Inferior parietal cortex (tissue), 1 donor: ENCODE data around the gene HDAC9.
"Not testable (repeated sequence)": the region's sequence is repeated elsewhere in the genome, so short reads cannot be mapped to it uniquely, and the experiment has no call there.

Experiments
- DNase-seq: peaks from one replicate; pipeline ENCODE4 v3.0.0-alpha.2; 2016; ENCODE audit errors: extremely low spot score

Gene HDAC9

DNA sequence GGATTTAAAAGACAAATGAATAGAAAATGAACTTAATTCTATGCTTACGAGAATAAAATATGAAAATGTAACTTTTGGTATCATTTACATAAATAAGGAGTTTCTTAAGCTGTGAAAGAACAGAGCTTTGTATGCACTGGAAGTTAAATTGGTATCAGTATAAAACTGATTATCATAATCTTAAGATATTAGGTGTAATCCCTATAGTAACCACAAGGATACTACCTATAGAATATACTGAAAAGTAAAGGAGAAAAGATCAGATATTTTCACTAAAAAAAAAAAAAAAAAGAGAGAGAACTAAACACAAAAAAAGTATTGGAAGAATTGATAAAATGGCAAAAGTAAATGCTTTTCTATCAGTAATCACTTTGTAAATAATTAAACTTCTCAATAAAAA is 521.8 kb downstream of the HDAC9 start:
- DNase-seq = no peak

DNA sequence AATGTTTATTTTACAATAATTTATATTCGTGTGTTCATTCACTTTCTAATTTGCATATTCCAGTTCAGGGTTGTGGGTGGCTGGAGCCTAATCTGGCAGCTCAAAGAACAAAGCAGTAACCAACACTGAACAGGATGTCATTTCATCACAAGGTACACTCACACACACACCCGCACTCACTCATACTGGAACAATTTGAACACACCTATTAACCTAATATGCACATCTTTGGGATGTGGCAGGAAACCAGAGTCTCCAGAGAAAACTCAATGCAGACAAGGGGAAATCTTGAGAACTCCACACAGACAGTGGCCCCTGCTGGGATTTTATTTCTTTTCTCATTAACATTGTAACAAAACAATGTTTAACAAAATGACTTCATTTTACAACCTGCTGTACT is 524.5 kb downstream of the HDAC9 start:
- no peak for DNase-seq

DNA sequence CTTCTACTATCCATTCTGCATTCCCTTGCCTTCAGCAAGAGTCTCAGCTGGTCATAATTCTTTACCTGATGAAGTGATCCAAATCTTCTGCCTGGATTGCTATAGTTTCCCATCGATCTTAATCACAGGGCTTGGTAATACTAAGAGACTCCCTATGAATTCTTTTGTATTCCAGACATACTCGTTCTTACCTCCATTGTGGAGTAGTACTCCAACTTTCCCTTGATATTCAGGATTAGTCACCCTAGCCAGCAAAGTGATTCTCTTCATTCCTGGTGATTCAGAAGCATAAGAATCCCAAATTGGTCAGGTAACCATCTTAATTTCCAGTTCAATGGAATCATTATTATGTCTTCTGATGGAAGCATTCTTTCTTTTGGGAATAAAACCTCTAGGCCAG is 525.2 kb downstream of the HDAC9 start:
- DNase-seq = no peak

GRCh38 chr7:19023477-19023876 is 527.9 kb downstream of the HDAC9 start:
- DNase-seq = no peak

DNA sequence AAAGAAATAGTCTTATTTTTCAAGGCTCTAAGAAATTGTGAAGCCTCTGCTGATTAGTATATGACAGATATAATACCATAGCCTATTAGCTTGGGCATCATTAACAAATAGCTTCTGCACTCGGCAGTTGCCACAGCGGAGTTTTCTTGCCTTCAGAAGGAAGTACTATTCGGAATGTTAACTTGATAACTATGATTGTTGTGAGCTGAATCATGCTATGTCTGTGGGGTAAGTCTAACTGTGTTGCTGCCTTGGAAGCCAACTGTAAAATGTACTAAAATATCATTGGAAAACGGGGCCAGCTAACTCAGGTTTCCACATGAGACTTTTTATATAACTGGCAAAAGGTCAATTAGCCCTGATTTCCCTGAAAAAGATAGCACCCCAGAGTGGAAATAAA is 528.7 kb downstream of the HDAC9 start:
- DNase-seq = no peak

DNA sequence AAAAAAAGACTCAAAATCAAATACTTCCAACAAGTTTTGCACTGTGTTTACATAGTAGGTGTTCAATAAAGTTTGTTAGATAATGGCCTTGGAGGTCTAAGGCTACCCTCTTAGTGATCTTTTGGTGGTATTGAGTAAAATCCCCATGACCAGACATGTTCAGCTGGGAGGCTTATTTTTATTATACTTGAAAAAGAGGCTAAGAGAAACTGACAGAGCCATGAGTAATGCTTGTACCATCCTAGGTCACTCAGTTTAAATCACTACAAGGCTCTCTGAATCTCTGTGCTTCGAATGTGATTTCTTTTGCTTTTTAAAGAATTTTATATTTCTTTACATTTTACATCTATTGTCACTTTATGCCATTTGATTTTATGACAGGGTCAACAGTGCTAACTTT is 531.3 kb downstream of the HDAC9 start:
- DNase-seq = no peak

DNA sequence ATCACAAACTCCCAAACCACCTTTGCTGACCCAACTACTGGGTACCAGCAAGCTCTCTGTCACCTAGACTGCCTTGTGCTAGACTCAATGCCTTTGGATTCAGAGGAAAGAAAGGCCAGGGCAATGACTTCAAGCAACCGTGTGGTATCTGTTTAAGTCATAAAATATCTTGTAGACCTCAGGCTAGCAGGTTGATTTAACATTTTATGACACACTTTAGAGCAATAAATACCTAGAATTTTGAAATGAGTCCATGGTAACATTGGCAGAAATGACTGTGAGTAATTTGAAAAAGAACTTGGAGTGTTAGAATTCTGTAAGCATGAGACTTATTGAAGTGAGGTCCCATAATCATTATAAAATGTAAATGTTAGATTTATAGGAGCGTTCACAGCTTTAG is 534.7 kb downstream of the HDAC9 start:
- DNase-seq = no peak

- not testable (repeated sequence) for DNase-seq
These were observed 537.4 kb downstream of the HDAC9 start for GRCh38 chr7:19032942-19033341.

GRCh38 chr7:19051767-19052375 is 556.3 kb downstream of the HDAC9 start:
- DNase-seq = no peak
